ELR (cell line): ENCODE data around the gene FMNL2.

Experiments
- DNase-seq: peaks from one replicate; pipeline ENCODE4 v3.0.0-alpha.2; 2015; ENCODE audit warnings: low read depth

Gene FMNL2

GRCh38 chr2:152335016-152335725 lies at the start of gene FMNL2:
Gene FMNL2 (plus strand): TSS chr2:152335174.
- DNase-seq: peak; percentile 89

- no peak for DNase-seq
Observed at GRCh38 chr2:152292991-152293390, 42.0 kb upstream of the FMNL2 start.

GRCh38 chr2:152297715-152298114 lies 37.3 kb upstream of the FMNL2 start:
- DNase-seq: no peak

GRCh38 chr2:152298754-152299153 lies 36.2 kb upstream of the FMNL2 start:
- DNase-seq: peak; percentile 55

GRCh38 chr2:152301131-152301530 lies 33.8 kb upstream of the FMNL2 start:
- no peak for DNase-seq

- no peak for DNase-seq
Observed at GRCh38 chr2:152303951-152304350, 31.0 kb upstream of the FMNL2 start.

GRCh38 chr2:152304836-152305235 lies 30.1 kb upstream of the FMNL2 start:
- DNase-seq: no peak

GRCh38 chr2:152307863-152308262 lies 27.1 kb upstream of the FMNL2 start:
- no peak for DNase-seq

- DNase-seq: no peak
Observed at GRCh38 chr2:152309352-152310214, 25.4 kb upstream of the FMNL2 start.

- DNase-seq: peak; percentile 64
Observed at GRCh38 chr2:152319822-152320570, 15.0 kb upstream of the FMNL2 start.

- no peak for DNase-seq
Observed at GRCh38 chr2:152320814-152321213, 14.2 kb upstream of the FMNL2 start.

- no peak for DNase-seq
Observed at GRCh38 chr2:152322222-152322621, 12.8 kb upstream of the FMNL2 start.

- peak; percentile 38 for DNase-seq
Observed at GRCh38 chr2:152325126-152325525, 9.8 kb upstream of the FMNL2 start.

- no peak for DNase-seq
Observed at GRCh38 chr2:152326710-152327109, 8.3 kb upstream of the FMNL2 start.

GRCh38 chr2:152328013-152328412 lies 7.0 kb upstream of the FMNL2 start:
- DNase-seq: no peak

- no peak for DNase-seq
Observed at GRCh38 chr2:152330235-152330866, 4.6 kb upstream of the FMNL2 start.

GRCh38 chr2:152334701-152335015 lies 316 bp upstream of the FMNL2 start:
- DNase-seq: no peak

GRCh38 chr2:152335726-152336118 lies 748 bp downstream of the FMNL2 start:
- DNase-seq: no peak

- DNase-seq: peak; percentile 74
Observed at GRCh38 chr2:152336119-152336853, 1.3 kb downstream of the FMNL2 start.

- peak; percentile 45 for DNase-seq
Observed at GRCh38 chr2:152336854-152337510, 2.0 kb downstream of the FMNL2 start.

GRCh38 chr2:152337511-152337903 lies 2.5 kb downstream of the FMNL2 start:
- no peak for DNase-seq
